ENCODE measurements around the gene PIAS2.

PIAS2 gene

GRCh38 chr18:46903406-46903805 lies 13.9 kb downstream of the PIAS2 start:
- TF ChIP-seq Cebpa-rat (IDR thresholded peaks at IDR 0.05), result no peak
- Histone ChIP-seq H3K4me3 (no peak overlapping the region), H3K9me3 (peaks cover 65% of the 10 kb centered on the region), H3K9ac (no peak overlapping the region), H4K20me1 (peaks cover 18% of the 10 kb centered on the region), H3K36me3 (peaks cover 58% of the 10 kb centered on the region), H3K27me3 (no peaks in the 10 kb centered on the region), H3K27ac (no peak overlapping the region), H3K4me2 (no peak overlapping the region), H3K4me1 (peaks cover 19% of the 10 kb centered on the region)

- H3K27me3 ChIP-seq, result no peaks in the 10 kb centered on the region
- TF ChIP-seq Cebpa-rat (IDR thresholded peaks at IDR 0.05), result no peak
- no peak overlapping the region for H3K9ac ChIP-seq
- H4K20me1 ChIP-seq, result peaks cover 23% of the 10 kb centered on the region
- H3K4me3 ChIP-seq, result no peak overlapping the region
- peaks cover 46% of the 10 kb centered on the region for H3K9me3 ChIP-seq
- H3K36me3 ChIP-seq, result peaks cover 47% of the 10 kb centered on the region
- peak overlapping the region; percentile 43; the same call in 1 of the 2 replicates for H3K27ac ChIP-seq
- H3K4me1 ChIP-seq, result peaks cover 42% of the 10 kb centered on the region
- peak overlapping the region; percentile 57 for H3K4me2 ChIP-seq
Measured at GRCh38 chr18:46899274-46899948, 17.9 kb downstream of the PIAS2 start.

GRCh38 chr18:46894124-46894523 lies 23.2 kb downstream of the PIAS2 start:
- no peak for TF ChIP-seq Cebpa-rat (IDR thresholded peaks at IDR 0.05)
- no peak overlapping the region for H3K27ac ChIP-seq
- peaks cover 55% of the 10 kb centered on the region for H3K4me1 ChIP-seq
- H4K20me1 ChIP-seq, result peaks cover 40% of the 10 kb centered on the region
- no peak overlapping the region for H3K4me2 ChIP-seq
- H3K36me3 ChIP-seq, result peaks cover 46% of the 10 kb centered on the region
- peaks cover 42% of the 10 kb centered on the region for H3K9me3 ChIP-seq
- H3K9ac ChIP-seq, result no peak overlapping the region
- no peak overlapping the region for H3K4me3 ChIP-seq
- no peaks in the 10 kb centered on the region for H3K27me3 ChIP-seq

- H3K4me1 ChIP-seq, result peaks cover 47% of the 10 kb centered on the region
- no peak overlapping the region for H3K4me3 ChIP-seq
- no peak overlapping the region for H3K27ac ChIP-seq
- peak overlapping the region; percentile 2; the same call in 1 of the 2 replicates for H3K4me2 ChIP-seq
- peaks cover 50% of the 10 kb centered on the region for H3K9me3 ChIP-seq
- no peak for TF ChIP-seq Cebpa-rat (IDR thresholded peaks at IDR 0.05)
- peaks cover 51% of the 10 kb centered on the region for H3K36me3 ChIP-seq
- no peak overlapping the region for H3K9ac ChIP-seq
- H4K20me1 ChIP-seq, result peaks cover 33% of the 10 kb centered on the region
- H3K27me3 ChIP-seq, result no peaks in the 10 kb centered on the region
Measured at GRCh38 chr18:46893360-46893759, 23.9 kb downstream of the PIAS2 start.

GRCh38 chr18:46892842-46893241 lies 24.5 kb downstream of the PIAS2 start:
- Histone ChIP-seq H3K4me2 (peak overlapping the region; percentile 33; the same call in 1 of the 2 replicates), H3K9me3 (peaks cover 55% of the 10 kb centered on the region), H3K27ac (no peak overlapping the region)

GRCh38 chr18:46891742-46892214 lies 25.5 kb downstream of the PIAS2 start:
- no peak overlapping the region; the same call in 1 of the 2 replicates for H3K9ac ChIP-seq

More at GRCh38 chr18:46892842-46893241, 24.5 kb downstream of the PIAS2 start:
- TF ChIP-seq Cebpa-rat (IDR thresholded peaks at IDR 0.05), result no peak
- peaks cover 55% of the 10 kb centered on the region for H3K36me3 ChIP-seq
- H3K27me3 ChIP-seq, result no peaks in the 10 kb centered on the region
- H3K4me1 ChIP-seq, result peaks cover 42% of the 10 kb centered on the region
- no peak overlapping the region for H3K4me3 ChIP-seq
- peaks cover 29% of the 10 kb centered on the region for H4K20me1 ChIP-seq
- no peak overlapping the region for H3K9ac ChIP-seq

GRCh38 chr18:46888965-46889364 lies 28.3 kb downstream of the PIAS2 start:
- TF ChIP-seq Cebpa-rat (IDR thresholded peaks at IDR 0.05), result no peak
- peak overlapping the region; percentile 42; the same call in 1 of the 2 replicates for H3K4me3 ChIP-seq
- peaks cover 24% of the 10 kb centered on the region for H4K20me1 ChIP-seq
- H3K4me1 ChIP-seq, result peaks cover 25% of the 10 kb centered on the region
- no peaks in the 10 kb centered on the region for H3K27me3 ChIP-seq
- peaks cover 56% of the 10 kb centered on the region for H3K36me3 ChIP-seq
- H3K9ac ChIP-seq, result no peak overlapping the region
- peaks cover 51% of the 10 kb centered on the region for H3K9me3 ChIP-seq
- H3K4me2 ChIP-seq, result no peak overlapping the region
- H3K27ac ChIP-seq, result no peak overlapping the region

More at GRCh38 chr18:46891742-46892214, 25.5 kb downstream of the PIAS2 start:
- Histone ChIP-seq H3K36me3 (peaks cover 59% of the 10 kb centered on the region), H3K27me3 (no peaks in the 10 kb centered on the region), H4K20me1 (peaks cover 20% of the 10 kb centered on the region), H3K9me3 (peaks cover 64% of the 10 kb centered on the region), H3K4me2 (peak overlapping the region; percentile 56), H3K4me3 (no peak overlapping the region), H3K27ac (no peak overlapping the region), H3K4me1 (peaks cover 31% of the 10 kb centered on the region)
- no peak for TF ChIP-seq Cebpa-rat (IDR thresholded peaks at IDR 0.05)

GRCh38 chr18:46886893-46887292 lies 30.4 kb downstream of the PIAS2 start:
- TF ChIP-seq Cebpa-rat (IDR thresholded peaks at IDR 0.05), result no peak
- H3K27me3 ChIP-seq, result no peaks in the 10 kb centered on the region
- no peak overlapping the region for H3K9ac ChIP-seq
- H3K36me3 ChIP-seq, result peaks cover 56% of the 10 kb centered on the region
- no peak overlapping the region for H3K4me2 ChIP-seq
- H3K9me3 ChIP-seq, result peaks cover 46% of the 10 kb centered on the region
- H3K4me1 ChIP-seq, result peaks cover 5% of the 10 kb centered on the region
- no peak overlapping the region for H3K27ac ChIP-seq
- no peak overlapping the region for H3K4me3 ChIP-seq
- H4K20me1 ChIP-seq, result peaks cover 26% of the 10 kb centered on the region

GRCh38 chr18:46883180-46883579 lies 34.1 kb downstream of the PIAS2 start:
- H3K27ac ChIP-seq, result no peak overlapping the region
- peaks cover 52% of the 10 kb centered on the region for H3K9me3 ChIP-seq
- H3K9ac ChIP-seq, result no peak overlapping the region
- H3K27me3 ChIP-seq, result no peaks in the 10 kb centered on the region
- no peaks in the 10 kb centered on the region for H3K4me1 ChIP-seq
- peaks cover 18% of the 10 kb centered on the region for H4K20me1 ChIP-seq
- no peak overlapping the region for H3K4me2 ChIP-seq
- H3K36me3 ChIP-seq, result peaks cover 62% of the 10 kb centered on the region
- H3K4me3 ChIP-seq, result no peak overlapping the region
- no peak for TF ChIP-seq Cebpa-rat (IDR thresholded peaks at IDR 0.05)

GRCh38 chr18:46877329-46877987 lies 39.8 kb downstream of the PIAS2 start:
- Histone ChIP-seq H3K27me3 (no peaks in the 10 kb centered on the region), H3K36me3 (peaks cover 82% of the 10 kb centered on the region), H4K20me1 (peaks cover 14% of the 10 kb centered on the region; the same call in 1 of the 2 replicates), H3K4me1 (peaks cover 21% of the 10 kb centered on the region), H3K4me2 (no peak overlapping the region), H3K4me3 (0 out of 2 replicates have a peak overlapping the region, but pooled peaks have one; percentile 14), H3K9me3 (peaks cover 92% of the 10 kb centered on the region), H3K27ac (no peak overlapping the region), H3K9ac (no peak overlapping the region)
- TF ChIP-seq Cebpa-rat (IDR thresholded peaks at IDR 0.05), result no peak

Measured in BLaER1 (cell line).